Stimulated activated CD8-positive, alpha-beta memory T cell treated with anti-CD3 and anti-CD28 coated beads, Interleukin-15, amount 100 ng/mL, for 1 hour (primary cell): ENCODE data around the gene TTC39A.

ENCODE experiments used
- DNase-seq: peaks from one replicate; pipeline ENCODE4 v3.0.0-alpha.2; 2020; ENCODE audit warnings: low read depth

The TTC39A gene

GRCh38 chr1:51297401-51298321, 32.7 kb downstream of the TTC39A start:
- no peak for DNase-seq

- DNase-seq: peak; percentile 46
Observed at GRCh38 chr1:51296383-51297357, 33.7 kb downstream of the TTC39A start.

DNA sequence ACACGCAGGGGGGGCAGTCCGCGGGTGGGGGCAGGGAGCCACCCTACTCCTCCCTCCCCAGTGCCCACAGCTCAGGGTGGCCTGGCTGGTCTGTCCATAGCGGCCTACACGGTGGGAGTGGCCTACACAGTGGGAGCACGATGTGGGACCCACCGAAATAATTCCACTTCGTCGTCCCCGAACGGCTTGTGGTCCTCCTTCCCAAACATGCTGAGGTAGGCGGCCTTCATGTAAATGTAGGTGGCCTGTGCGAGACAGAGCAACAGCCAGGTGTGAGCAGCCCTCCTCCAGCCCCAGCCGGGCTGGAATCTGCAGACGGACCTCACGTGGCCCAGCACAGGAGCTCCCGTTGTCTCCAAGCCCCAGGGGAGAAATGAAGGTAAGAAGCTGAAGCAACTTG, 34.4 kb downstream of the TTC39A start:
- no peak for DNase-seq

DNA sequence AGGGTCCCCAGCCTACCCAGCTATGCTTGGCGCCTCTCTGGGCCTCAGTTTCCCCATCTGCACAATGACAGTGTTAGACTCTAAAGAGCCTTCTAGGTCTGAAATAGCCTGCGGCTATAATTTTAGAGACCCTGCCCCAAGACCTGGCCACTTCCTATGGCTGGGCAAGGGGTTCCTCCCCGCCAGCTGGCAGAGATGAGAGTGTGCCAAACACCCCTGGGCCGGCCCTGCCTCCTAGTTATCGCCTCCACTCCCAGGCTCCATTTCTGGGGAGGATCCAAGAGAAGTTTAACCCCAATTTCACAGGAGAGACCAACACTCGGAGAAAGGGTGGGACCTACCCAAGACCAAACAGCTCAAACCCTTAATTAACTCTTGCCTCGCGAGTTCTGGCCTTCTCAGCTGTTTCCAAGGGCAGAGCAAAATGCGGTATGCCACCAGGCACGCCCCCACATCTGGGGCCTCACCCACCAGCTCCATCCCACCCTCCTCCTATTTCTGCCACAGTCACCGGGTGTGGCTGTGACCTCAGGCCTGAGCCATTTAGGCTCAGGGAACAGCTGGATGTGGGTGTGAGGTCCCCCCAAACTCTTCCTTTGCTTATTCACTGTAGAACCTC, 35.7 kb downstream of the TTC39A start:
- DNase-seq: no peak

- DNase-seq: no peak
Observed at GRCh38 chr1:51293898-51294515, 36.4 kb downstream of the TTC39A start.

- DNase-seq: no peak
Observed at GRCh38 chr1:51290489-51290847, 39.9 kb downstream of the TTC39A start.

GRCh38 chr1:51289676-51290488, 40.5 kb downstream of the TTC39A start:
- DNase-seq: no peak

DNA sequence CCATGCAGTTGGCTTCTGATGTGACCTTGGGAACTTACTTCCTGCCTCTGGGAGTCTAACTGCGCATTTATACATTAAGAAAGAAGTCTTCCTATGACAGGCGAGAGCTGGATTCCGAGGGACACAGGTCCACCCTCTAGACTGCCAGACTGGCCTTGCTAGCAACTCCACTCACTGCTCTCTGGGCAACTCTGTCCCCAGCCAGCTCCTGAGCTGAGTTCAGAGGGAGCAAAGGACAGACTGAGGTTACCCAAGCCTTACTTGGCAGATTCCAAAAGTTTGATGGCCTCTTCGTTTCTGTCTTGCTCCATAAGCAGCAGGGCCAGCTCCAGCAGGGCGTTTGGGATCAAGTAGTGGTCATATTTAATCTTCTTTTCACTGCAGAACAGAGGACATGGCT, 41.8 kb downstream of the TTC39A start:
- DNase-seq: no peak

GRCh38 chr1:51287966-51288365, 42.4 kb downstream of the TTC39A start:
- DNase-seq: no peak

DNA sequence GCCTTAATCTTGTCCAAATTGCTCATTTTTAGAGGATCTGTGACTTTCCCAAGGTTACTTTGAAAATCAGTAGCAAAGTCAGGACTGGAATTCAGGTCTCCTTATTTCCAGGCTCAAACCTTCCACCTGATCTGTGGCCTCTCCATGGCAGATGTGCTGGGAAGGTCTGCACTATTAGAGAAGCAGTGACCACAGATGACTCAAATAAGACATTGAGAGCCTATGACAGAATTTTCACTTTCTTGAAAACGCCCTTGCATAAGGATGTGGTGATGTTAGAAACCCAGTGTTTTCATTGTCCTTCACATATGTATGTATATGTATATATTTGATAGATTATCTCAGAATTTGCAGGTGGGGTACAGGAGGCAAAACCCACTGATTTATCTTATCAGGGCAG, 45.3 kb downstream of the TTC39A start:
- DNase-seq: no peak

- DNase-seq: no peak
Observed at GRCh38 chr1:51284487-51284954, 45.8 kb downstream of the TTC39A start.

DNA sequence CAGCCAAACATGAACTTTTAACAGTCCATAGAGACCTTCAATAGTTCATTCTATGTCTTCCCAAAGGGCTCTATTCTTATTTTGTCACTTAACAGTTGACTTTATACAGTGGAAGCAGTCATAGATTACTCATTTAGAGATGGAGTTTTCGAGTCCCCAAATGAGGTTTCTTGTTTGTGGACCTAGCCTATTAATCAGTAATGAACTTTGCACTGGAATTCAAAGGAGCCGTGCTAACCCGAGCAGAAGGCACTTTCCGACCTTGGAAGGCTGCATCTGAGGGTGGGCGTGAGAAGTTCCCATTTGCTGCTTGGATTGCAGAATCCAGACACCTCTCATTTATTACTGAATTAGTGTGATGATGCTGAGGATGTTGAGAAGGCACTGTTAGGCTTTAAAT, 46.4 kb downstream of the TTC39A start:
- no peak for DNase-seq

- DNase-seq: no peak
Observed at GRCh38 chr1:51282605-51283004, 47.8 kb downstream of the TTC39A start.

DNA sequence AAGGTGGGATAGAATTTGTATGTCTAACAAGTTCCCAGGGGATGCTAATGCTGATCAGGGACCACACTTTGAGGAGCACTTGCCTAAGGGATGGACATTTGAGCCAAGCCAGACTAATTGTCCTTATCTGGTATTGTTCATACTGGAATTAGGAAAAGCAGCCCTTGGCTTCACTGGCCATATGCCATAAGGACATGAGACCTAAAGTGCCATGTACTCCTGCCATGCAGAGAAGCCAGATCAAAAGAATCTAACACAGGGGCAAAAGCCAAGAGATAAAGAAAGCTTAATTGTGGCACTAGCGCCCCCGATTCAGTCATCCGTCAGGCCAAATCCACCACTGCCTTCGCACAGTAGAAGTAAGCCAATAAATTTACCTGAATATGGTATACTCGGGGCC, 48.6 kb downstream of the TTC39A start:
- DNase-seq: no peak

DNA sequence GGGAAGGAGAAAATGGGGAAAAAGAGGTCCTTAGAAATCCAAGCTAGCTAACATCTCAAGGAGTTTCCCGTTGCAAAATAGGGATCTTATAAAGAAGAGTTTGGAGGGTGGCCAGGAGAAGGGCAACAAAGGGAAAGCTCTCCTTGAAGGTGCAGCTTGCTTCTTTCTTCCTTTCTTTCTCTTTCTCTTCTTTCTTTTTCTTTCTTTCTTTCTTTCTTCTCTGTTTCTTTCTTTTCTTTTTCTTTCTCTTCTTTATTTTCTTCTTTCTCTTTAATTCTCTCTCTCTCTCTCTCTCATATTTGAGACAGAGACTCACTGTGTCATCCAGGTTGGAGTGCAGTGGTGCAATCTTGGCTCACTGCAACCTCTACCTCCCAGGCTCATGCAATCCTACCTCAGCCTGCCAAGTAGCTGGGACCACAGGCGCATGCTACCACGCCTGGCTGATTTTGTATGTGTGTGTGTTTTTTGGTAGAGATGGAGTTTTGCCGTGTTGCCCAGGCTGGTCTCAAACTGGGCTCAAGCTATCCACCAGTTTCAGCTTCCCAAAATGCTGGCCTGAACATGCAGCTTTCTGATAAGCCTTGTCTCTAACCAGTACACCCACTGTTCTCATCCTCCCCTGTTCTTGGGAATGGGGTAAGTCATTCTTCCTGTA, 49.9 kb downstream of the TTC39A start:
- no peak for DNase-seq

DNA sequence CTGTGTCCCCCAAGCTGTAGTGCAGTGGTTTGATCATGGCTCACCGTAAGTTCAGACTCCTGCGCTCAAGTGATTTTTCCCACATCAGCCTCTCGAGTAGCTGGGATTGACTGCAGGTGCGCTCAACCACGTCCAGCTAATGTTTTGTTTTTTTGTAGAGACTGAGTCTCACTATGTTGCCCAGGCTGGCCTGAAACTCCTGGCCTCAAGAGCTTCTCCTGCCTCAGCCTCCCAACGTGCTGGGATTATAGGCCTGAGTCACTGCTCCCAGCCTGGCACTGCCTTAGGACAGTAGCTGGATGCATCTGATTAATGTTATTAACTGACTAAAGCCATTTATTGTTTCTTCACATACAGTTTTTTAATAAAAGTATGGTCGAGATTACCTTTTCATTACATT, 54.1 kb downstream of the TTC39A start:
- DNase-seq: no peak

DNA sequence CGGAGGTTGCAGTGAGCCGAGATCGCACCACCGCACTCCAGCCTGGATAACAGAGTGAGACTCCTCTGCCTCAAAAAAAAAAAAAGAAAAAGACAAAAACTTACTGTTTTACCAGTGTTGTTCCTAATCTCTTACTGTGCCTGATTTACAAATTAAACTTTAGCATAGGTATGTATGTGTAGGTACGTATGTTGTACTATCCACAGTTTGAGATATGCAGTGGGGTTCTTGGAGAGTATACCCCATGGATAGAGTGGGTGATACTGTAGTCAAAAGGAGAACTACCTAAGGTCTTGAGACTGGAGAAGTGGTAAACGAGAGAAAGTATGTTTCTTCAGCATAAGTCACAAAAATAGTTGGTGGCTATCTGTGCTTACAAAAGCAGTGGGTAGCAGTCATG, 55.7 kb downstream of the TTC39A start:
- DNase-seq: no peak

DNA sequence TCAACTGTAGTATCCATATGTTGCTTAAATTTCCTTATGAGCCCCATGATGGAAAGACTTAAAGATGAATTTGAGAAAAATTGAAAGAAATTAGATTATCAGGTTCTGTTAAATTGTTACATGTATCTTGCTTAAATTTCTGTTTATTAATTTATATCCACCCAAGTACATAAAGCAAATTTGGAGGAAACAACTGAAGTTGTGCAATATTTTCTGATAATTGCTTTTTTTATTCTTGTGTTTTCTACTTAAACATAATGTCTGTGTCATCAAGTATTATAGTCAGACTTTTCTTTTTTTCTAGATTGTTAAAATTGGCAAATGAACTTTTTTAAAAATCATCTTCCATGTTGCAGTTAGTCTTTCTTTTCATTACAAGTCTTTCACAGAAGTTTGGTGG, 57.4 kb downstream of the TTC39A start:
- no peak for DNase-seq

DNA sequence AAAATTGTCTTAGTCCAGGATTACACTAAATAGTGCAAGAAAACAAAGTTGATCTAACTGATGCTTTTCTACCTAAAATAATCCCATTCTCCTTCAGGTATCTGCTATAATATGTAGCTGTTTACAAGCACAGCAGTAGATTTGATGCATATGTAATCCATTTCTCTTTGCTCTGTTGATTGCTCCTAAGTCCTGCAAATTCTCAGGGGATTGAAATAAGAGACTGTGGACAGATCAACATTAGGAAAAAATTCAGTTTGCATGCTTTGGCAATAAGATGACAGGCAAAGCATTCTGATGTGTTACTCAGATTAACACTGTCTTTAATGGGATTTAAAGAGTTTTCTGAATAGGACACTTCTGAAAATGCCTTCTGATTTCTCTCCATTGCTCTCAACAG, 59.6 kb downstream of the TTC39A start:
- DNase-seq: no peak

GRCh38 chr1:51268634-51269033, 61.7 kb downstream of the TTC39A start:
- no peak for DNase-seq

DNA sequence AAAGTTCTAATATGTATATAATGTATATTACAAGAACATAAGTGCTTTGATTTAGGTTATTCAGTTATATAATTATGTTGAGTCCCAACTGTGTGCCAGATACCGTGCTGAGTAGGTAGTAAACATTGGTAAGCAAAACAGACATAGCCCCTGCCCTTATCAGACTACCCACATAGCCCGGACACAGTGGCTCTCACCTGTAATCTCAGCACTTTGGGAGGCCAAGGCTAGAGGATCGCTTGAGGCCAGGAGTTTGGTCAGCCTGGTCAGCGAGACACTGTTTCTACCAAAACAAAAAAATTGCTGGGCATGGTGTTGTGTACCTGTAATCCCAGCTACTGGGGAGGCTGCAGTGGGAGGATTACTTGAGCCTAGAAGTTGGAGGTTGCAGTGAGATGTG, 63.6 kb downstream of the TTC39A start:
- DNase-seq: no peak
